Endothelial cell of umbilical vein (primary cell): Measurements from ENCODE around the gene DEFB115. TPM values are rescaled to one million over a fixed set of nuclear protein-coding genes. Genes with fewer than 3 reads are reported as not detected.

Experiments used
- BruUV-seq: library from RNA; stranded (reverse); fragments of 400-500 nt; replicated peaks from 2 replicates; lab custom pipeline; 2021; lab: Mats Ljungman, UMichigan
- CTCF ChIA-PET: fragments of 300-600, 350-600 bp; sonication (Branson Sonifier 250); formaldehyde crosslinking; loops from one replicate; lab custom pipeline; 2021; ENCODE audit warnings: antibody characterized with exemption, inconsistent platforms; lab: Charles Lee
- POLR2A ChIA-PET: fragments of 300-600, 350-600 bp; sonication (Branson Sonifier 250); formaldehyde crosslinking; loops from one replicate; lab custom pipeline; 2021; ENCODE audit warnings: antibody characterized with exemption, inconsistent platforms; lab: Charles Lee
- DNase-seq: peaks from one replicate; pipeline ENCODE4 v3.0.0-alpha.2; 2011; ENCODE audit warnings: low read depth, low spot score
- FAIRE-seq: peaks from 2 replicates; lab custom pipeline; 2011; peaks lifted over from hg19 to GRCh38; lab: Jason Lieb, UNC
- H2AFZ ChIP-seq: 2 replicates; pipeline ENCODE4 v1.6.0; 2012; ENCODE audit warnings: low read depth, low read length, control low read depth, inconsistent platforms
- H3K27ac ChIP-seq: 2 replicates; pipeline ENCODE4 v1.5.1; 2011; ENCODE audit warnings: low read depth, mild to moderate bottlenecking, control low read depth, low read length, moderate library complexity; ENCODE audit not compliant: insufficient read depth
- H3K27me3 ChIP-seq, 2 experiments: 2 replicates each; pipeline versions ENCODE4 v1.6.0 to v1.6.1; 2011; ENCODE audit warnings: low read length in 2 of 2, mixed read lengths in 1 of 2; ENCODE audit not compliant: control insufficient read depth in 2 of 2, insufficient read depth in 2 of 2
- H3K36me3 ChIP-seq, 2 experiments: 2 replicates in 1 of 2; 3 replicates in 1 of 2; pipeline ENCODE4 v1.5.1; 2011; ENCODE audit warnings: low read length in 2 of 2, mild to moderate bottlenecking in 1 of 2, moderate library complexity in 1 of 2; ENCODE audit not compliant: control insufficient read depth in 2 of 2, insufficient read depth in 2 of 2; ENCODE audit errors: extremely low read depth in 1 of 2
- H3K4me1 ChIP-seq: 3 replicates; pipeline ENCODE4 v1.5.1; 2011; ENCODE audit warnings: mild to moderate bottlenecking, low read length; ENCODE audit not compliant: control insufficient read depth, insufficient read depth; ENCODE audit errors: extremely low read depth
- H3K4me2 ChIP-seq: 2 replicates; pipeline ENCODE4 v1.6.1; 2011; ENCODE audit warnings: low read length, control low read depth, mixed read lengths; ENCODE audit not compliant: insufficient read depth
- H3K4me3 ChIP-seq, 3 experiments: fragments of 200-600 bp in 1 of 3; sonication (generic), shearing (Covaris generic) in 1 of 3; replicated peaks in 1 of 3; 2 replicates each; pipeline ENCODE4 v1.5.1; 2011 to 2016; ENCODE audit warnings: control low read depth in 3 of 3, low read length in 3 of 3, mild to moderate bottlenecking in 2 of 3, inconsistent platforms in 1 of 3, low read depth in 1 of 3, moderate library complexity in 1 of 3; ENCODE audit not compliant: insufficient read depth in 1 of 3
- H3K79me2 ChIP-seq: 2 replicates; pipeline ENCODE4 v1.6.0; 2012; ENCODE audit warnings: low read length, inconsistent platforms; ENCODE audit not compliant: control insufficient read depth, insufficient read depth
- H3K9ac ChIP-seq: replicated peaks from 2 replicates; pipeline ENCODE3; 2011; ENCODE audit warnings: low read length, control low read depth; ENCODE audit not compliant: insufficient read depth; ENCODE audit errors: extremely low read depth
- H3K9me1 ChIP-seq: replicated peaks from 3 replicates; pipeline ENCODE4 v1.6.0; 2011; ENCODE audit warnings: mild to moderate bottlenecking, low read length; ENCODE audit not compliant: control insufficient read depth, insufficient read depth; ENCODE audit errors: extremely low read depth
- H3K9me3 ChIP-seq: replicated peaks from 2 replicates; pipeline ENCODE4 v1.5.1; 2012; ENCODE audit warnings: low read length, inconsistent platforms; ENCODE audit not compliant: control insufficient read depth, insufficient read depth
- H4K20me1 ChIP-seq: replicated peaks from 2 replicates; pipeline ENCODE3; 2011; ENCODE audit warnings: mild to moderate bottlenecking, low read length; ENCODE audit not compliant: control insufficient read depth, insufficient read depth; ENCODE audit errors: extremely low read depth
- CTCF ChIP-seq, 2 donors: IDR thresholded peaks; 1 replicate in 1 of 2; 2 replicates in 1 of 2; pipeline ENCODE4 v1.5.1; 2011; ENCODE audit warnings: low read length in 2 of 2, mild to moderate bottlenecking in 2 of 2, moderate library complexity in 2 of 2, control low read depth in 1 of 2, inconsistent platforms in 1 of 2, low read depth in 1 of 2; ENCODE audit not compliant: insufficient read depth in 1 of 2; ENCODE audit errors: extremely low read depth in 1 of 2
- EZH2 ChIP-seq: IDR thresholded peaks from 2 replicates; pipeline ENCODE4 v1.6.1; 2012; ENCODE audit warnings: borderline replicate concordance, low read depth, mild to moderate bottlenecking, moderate library complexity, low read length, inconsistent platforms; ENCODE audit not compliant: severe bottlenecking
- FOS ChIP-seq: IDR thresholded peaks from 2 replicates; pipeline ENCODE4 v1.6.1; 2011; ENCODE audit warnings: mild to moderate bottlenecking, low read length, moderate library complexity, borderline replicate concordance; ENCODE audit not compliant: insufficient read depth
- GATA2 ChIP-seq: IDR thresholded peaks from 2 replicates; pipeline ENCODE4 v1.7.0; 2011; ENCODE audit warnings: low read depth, mild to moderate bottlenecking, moderate library complexity, mixed read lengths, low read length; ENCODE audit not compliant: insufficient read length, insufficient read depth
- JUN ChIP-seq: IDR thresholded peaks from 2 replicates; pipeline ENCODE4 v1.6.1; 2011; ENCODE audit warnings: borderline replicate concordance, low read depth; ENCODE audit not compliant: insufficient read length, insufficient read depth
- MYC ChIP-seq: IDR thresholded peaks from one replicate; pipeline ENCODE4 v1.6.1; 2011; ENCODE audit warnings: mild to moderate bottlenecking, low read depth, low read length
- POLR2A ChIP-seq: IDR thresholded peaks from 2 replicates; pipeline ENCODE4 v1.6.1; 2012; ENCODE audit warnings: low read depth, mild to moderate bottlenecking, control low read depth, low read length
- POLR2AphosphoS5 ChIP-seq: IDR thresholded peaks from 2 replicates; pipeline ENCODE4 v1.6.1; 2012; ENCODE audit warnings: low read depth, mild to moderate bottlenecking, control low read depth, low read length, moderate library complexity; ENCODE audit not compliant: insufficient read depth
- dilution Hi-C: fragments of 300-500 bp; cut with MboI; formaldehyde crosslinking; loops from one replicate; pipeline ENCODE4 v1.15.0; 2019; ENCODE audit warnings: low sequenced_read_pairs; ENCODE audit not compliant: extremely low pct_ligation_motif_present
- intact Hi-C: fragments of 100-400 bp; cut with micrococcal nuclease; formaldehyde crosslinking; loops from one replicate; pipeline ENCODE4 v1.10.0; 2022
- polyA plus RNA-seq, 4 experiments: library from polyadenylated mRNA; depleted of rRNA in 3 of 4; stranded (reverse) in 3 of 4; unstranded in 1 of 4; fragments of >200 nt; gene quantifications; 2 replicates each; pipeline versions ENCODE4 v1.2.1 to v1.2.3, GENCODE V29; 2011 to 2012; ENCODE audit warnings: missing spikeins in 1 of 4
- total RNA-seq: library from RNA; stranded (reverse); gene quantifications from 2 replicates; pipeline ENCODE4 v1.2.3, GENCODE V29; 2021
- TF ChIP-seq, protein P1 (sequence below): IDR thresholded peaks from 2 replicates; pipeline ENCODE4 v1.6.1; 2011; ENCODE audit not compliant: insufficient read depth, insufficient read length

The DEFB115 gene
- total and polyA plus RNA-seq, 2 donors (not counting 3 experiments of a cell fraction or from before 2014, with no cell fraction given), result not detected

DNA sequence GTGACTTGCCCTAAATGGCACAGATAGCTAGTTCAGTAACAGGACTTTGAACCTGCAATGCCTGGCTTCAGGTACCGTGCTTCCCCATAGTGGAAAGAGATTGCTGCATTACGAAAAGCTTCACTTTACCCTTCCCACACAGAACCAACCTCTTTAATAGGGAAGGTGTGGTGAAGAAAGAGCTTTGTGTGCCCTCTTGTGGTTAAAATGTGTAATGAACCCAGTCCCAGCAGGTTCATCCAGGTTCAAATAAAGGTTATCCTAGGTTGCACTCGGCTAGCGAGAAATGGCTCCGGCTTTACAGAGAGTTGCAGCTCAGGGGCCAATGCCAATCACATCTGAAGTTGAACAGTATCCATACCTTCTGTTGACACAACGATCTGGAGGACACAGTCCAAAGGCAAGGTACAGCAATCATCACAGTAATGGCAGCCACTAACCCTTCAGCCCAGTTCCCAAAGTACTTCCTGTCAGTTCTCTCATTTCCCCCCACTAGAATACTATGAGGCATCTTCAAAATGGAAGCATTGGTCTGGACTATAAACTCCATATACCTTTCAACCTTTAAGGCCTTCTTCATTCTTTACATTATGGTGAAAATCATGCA lies 3.0 kb downstream of the DEFB115 start:
- Histone ChIP-seq H3K9me3 (peaks cover under 1% of the 10 kb centered on the region), H4K20me1 (no peaks in the 10 kb centered on the region), H3K36me3 (no peaks in the 10 kb centered on the region), H3K9ac (no peak overlapping the region), H3K27me3 (no peaks in the 10 kb centered on the region), H3K4me1 (no peaks in the 10 kb centered on the region), H2AFZ (no peak overlapping the region), H3K79me2 (no peaks in the 10 kb centered on the region), H3K4me2 (no peak overlapping the region), H3K9me1 (no peaks in the 10 kb centered on the region), H3K4me3 (no peak overlapping the region), H3K27ac (no peak overlapping the region)
- TF ChIP-seq CTCF (IDR thresholded peaks at IDR 0.05; ENCODE audit: extremely low read depth in 1 of 2, insufficient read depth in 1 of 2, low read depth in 1 of 2, low read length in 2 of 2), result peak; percentile 12 to 24
- no peak for TF ChIP-seq GATA2
- ChIA-PET CTCF (interaction anchor here (0.8 kb wide), 1 partner anchor 1741 kb away, joined by 3 read pairs; no protein-coding TSS in a partner anchor), POLR2A (no interaction called here)
- dilution Hi-C loops (no loop called here), intact Hi-C loops (no loop called here)
- no peak for FAIRE-seq
- no TSS peak for BruUV-seq
- no peak for DNase-seq

GRCh38 chr20:31274441-31274840 lies 17.0 kb downstream of the DEFB115 start:
- Histone ChIP-seq H3K27me3 (no peaks in the 10 kb centered on the region), H3K9me3 (peaks cover 1% of the 10 kb centered on the region), H3K4me1 (no peaks in the 10 kb centered on the region), H3K9me1 (no peaks in the 10 kb centered on the region), H3K4me2 (no peak overlapping the region), H4K20me1 (no peaks in the 10 kb centered on the region), H3K4me3 (no peak overlapping the region), H2AFZ (no peak overlapping the region), H3K36me3 (no peaks in the 10 kb centered on the region), H3K9ac (no peak overlapping the region), H3K27ac (no peak overlapping the region), H3K79me2 (no peaks in the 10 kb centered on the region)
- ChIA-PET CTCF (no interaction called here), POLR2A (no interaction called here)
- no peak for FAIRE-seq
- no TSS peak for BruUV-seq
- dilution Hi-C loops, result no loop called here
- no peak for DNase-seq
- intact Hi-C loops, result no loop called here
- TF ChIP-seq, protein P1, sequence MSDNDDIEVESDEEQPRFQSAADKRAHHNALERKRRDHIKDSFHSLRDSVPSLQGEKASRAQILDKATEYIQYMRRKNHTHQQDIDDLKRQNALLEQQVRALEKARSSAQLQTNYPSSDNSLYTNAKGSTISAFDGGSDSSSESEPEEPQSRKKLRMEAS, result no peak
- TF ChIP-seq EZH2, result no peak
- TF ChIP-seq CTCF (IDR thresholded peaks at IDR 0.05; ENCODE audit: extremely low read depth in 1 of 2, insufficient read depth in 1 of 2, low read depth in 1 of 2, low read length in 2 of 2), result no peak
- no peak for TF ChIP-seq GATA2
- TF ChIP-seq JUN, result no peak
- no peak for TF ChIP-seq FOS
- no peak for TF ChIP-seq MYC
- no peak for TF ChIP-seq POLR2A
- no peak for TF ChIP-seq POLR2AphosphoS5
